LNCaP clone FGC (cell line): ENCODE data around the gene DISP2.

Experiments used
- DNase-seq: peaks from one replicate; pipeline ENCODE4 v3.0.0-alpha.2; 2011; ENCODE audit warnings: low read depth
- H3K4me3 ChIP-seq: 2 replicates; pipeline ENCODE4 v1.5.1; 2011; ENCODE audit warnings: mild to moderate bottlenecking, low read depth, low read length, control low read depth
- TF ChIP-seq, protein P1 (sequence below): IDR thresholded peaks from 2 replicates; pipeline ENCODE4 v1.5.1; 2012; ENCODE audit warnings: mild to moderate bottlenecking; ENCODE audit not compliant: control insufficient read depth, insufficient read depth; ENCODE audit errors: extremely low read depth

DISP2 gene

DNA sequence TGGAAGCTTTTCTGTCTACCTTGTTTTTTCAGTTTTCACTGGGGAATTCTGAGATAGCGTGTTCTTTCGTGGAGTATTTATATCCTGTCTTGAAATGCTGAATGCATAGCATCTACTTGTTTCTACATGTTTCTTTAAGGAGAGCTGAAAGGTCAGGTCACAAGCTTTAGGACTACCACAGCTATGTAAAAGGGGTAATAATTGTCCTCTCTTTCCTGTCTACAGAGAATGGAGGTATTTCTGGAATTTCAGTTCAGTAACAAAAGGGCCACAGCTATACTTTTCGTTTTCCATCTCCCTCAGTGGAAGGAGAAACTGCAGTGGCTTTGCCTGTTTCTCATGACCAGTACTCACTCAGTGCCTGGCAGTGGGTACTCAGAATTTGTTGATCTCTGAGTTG is 29.8 kb upstream of the DISP2 start:
- DNase-seq, result no peak

DNA sequence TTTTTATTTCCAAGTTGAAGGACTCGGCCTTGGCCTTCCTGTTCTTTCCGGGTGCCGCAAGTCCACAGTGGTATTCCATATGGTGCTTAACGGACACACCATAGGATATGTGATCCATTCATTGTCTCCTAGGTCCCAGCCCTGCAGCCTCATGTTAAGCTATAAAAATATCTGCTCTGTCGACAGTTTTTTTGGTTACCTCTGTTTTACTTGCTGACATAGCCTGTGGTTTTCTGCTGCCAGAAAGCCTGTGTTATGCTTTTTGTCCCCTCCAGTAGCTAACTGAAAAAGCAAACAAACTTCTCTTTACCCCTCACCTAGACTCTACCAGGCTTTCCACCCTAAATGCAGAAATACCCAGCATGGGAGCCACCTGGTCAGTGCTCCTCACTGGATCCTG is 29.3 kb upstream of the DISP2 start:
- DNase-seq, result no peak
- no peak overlapping the region for H3K4me3 ChIP-seq
- TF ChIP-seq, protein P1, sequence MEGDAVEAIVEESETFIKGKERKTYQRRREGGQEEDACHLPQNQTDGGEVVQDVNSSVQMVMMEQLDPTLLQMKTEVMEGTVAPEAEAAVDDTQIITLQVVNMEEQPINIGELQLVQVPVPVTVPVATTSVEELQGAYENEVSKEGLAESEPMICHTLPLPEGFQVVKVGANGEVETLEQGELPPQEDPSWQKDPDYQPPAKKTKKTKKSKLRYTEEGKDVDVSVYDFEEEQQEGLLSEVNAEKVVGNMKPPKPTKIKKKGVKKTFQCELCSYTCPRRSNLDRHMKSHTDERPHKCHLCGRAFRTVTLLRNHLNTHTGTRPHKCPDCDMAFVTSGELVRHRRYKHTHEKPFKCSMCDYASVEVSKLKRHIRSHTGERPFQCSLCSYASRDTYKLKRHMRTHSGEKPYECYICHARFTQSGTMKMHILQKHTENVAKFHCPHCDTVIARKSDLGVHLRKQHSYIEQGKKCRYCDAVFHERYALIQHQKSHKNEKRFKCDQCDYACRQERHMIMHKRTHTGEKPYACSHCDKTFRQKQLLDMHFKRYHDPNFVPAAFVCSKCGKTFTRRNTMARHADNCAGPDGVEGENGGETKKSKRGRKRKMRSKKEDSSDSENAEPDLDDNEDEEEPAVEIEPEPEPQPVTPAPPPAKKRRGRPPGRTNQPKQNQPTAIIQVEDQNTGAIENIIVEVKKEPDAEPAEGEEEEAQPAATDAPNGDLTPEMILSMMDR, result no peak

More for the DNA sequence above, 29.8 kb upstream of the DISP2 start:
- no peak overlapping the region for H3K4me3 ChIP-seq
- TF ChIP-seq, protein P1, result no peak

DNA sequence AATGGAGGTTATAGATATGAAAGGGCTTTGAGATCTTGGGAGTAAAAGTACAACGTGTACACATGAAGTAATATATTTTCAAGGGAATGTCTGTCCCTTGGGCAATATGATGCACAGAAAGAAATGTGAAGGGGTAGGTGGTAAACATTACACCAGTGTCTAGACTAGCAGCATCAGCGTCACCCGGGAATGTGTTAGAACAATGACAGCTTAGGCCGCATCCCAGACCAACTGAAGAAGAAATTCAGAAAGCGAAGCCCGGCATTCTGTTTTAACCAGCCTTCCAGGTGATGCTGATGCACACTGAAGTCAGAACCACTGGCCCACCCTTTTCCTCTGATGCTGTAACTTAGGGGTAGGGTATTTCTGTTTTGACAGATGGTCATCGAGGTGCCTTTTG is 28.2 kb upstream of the DISP2 start:
- TF ChIP-seq, protein P1, result no peak
- DNase-seq, result no peak
- no peak overlapping the region for H3K4me3 ChIP-seq

DNA sequence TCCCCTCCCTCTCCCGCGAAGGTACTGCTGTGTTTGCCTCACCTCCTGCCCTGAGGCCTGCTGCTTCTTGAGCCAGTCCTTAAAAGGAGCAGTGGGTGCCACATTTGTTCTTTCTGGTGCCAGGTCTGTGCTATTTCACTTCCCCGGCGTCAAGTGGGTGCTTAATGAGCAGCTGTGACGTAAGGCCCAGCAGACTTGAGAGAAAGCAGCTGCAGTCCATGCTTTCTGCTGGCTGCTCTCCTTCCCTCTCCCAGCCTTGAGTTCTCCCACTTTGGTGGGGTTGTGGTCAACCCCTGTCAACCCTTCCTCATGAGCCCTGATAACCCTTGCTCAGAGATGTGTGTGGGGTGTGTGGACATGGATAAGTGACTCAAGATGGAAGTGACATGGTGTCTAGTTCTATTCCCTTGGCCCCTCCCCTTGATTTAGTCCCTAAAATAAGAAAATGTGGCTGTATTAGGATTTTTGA is 27.6 kb upstream of the DISP2 start:
- no peak for DNase-seq
- TF ChIP-seq, protein P1, result no peak
- no peak overlapping the region for H3K4me3 ChIP-seq

DNA sequence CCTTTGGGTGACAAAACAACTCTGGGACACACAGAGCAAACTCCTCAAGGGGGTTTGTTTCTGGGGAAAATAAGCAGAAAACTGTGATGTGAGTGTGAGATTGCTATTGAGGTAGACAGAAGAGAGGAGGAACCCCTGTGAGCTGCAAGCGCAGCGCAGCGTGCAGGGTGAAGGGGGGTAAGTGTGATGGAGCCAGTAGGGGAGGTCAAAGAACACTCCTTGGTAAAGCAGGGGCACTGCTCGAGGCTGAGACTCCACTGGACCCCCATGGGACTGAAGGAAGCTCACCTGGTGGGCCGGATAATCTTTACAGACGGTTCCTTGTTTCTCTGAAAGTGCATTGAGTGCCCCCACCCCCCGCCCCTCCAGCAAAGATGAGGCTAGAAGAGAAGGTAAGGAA is 27.0 kb upstream of the DISP2 start:
- H3K4me3 ChIP-seq, result no peak overlapping the region
- TF ChIP-seq, protein P1, result no peak
- DNase-seq, result no peak

DNA sequence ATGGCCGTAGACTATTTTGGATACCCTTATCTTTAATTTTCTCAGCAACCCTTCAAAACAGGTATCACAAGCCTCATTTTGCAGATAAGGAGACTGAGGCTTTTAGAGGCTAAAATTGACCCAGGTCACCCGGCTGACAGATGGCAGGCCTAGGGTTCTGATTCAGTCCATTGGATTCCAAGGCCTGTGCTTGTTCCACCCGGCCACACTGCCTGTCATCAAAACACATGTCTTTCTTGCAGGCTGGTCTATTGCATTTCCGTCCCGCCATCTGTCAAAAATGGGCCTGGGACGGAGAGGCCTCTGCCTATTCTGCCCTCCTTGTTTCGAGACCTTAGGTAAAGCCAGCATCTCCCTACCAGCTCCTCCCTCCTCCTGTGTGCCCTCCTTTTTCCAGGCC is 26.4 kb upstream of the DISP2 start:
- TF ChIP-seq, protein P1, result no peak
- H3K4me3 ChIP-seq, result no peak overlapping the region
- no peak for DNase-seq

DNA sequence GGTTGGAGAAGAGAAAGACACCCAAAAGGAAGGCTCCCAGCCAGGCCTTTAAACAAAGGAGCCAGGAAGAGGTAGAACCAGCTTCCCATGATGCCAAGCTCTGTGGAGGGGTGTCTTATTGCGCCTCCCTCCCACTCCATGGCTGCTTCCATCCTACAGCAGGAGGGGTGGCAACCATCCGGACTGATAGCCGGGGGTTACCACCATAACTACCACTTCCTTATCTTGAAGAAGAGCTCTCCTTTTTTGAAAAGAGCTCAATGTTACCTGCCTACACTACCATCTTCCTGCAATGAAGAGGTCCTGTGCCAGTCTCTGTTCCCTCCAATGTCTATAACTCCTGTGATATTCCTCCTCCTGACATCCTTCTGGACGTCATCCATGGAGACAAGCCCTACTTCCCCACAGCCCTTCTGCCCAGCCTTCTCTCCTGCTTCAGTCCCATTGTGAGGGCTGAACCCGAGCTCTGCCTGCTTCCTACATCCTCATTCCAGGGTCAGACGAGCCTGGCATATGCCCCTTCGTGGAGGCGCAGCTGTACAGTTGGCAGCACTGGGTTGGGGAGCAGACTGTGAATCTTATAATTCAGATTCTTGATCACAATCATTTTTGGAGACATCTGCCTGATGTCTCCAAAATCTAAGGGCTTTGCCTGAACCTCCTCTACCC is 25.8 kb upstream of the DISP2 start:
- no peak overlapping the region for H3K4me3 ChIP-seq
- TF ChIP-seq, protein P1, result no peak
- no peak for DNase-seq
